Astrocyte (in vitro differentiated cells and primary cell): ENCODE results near the gene GLTPD2. TPM values are rescaled to one million over a fixed set of nuclear protein-coding genes. Genes with fewer than 3 reads are reported as not detected.

Source experiments
- DNase-seq: peaks from one replicate; pipeline ENCODE4 v3.0.0-alpha.2; 2010; ENCODE audit warnings: low read depth
- FAIRE-seq: peaks from 2 replicates; lab custom pipeline; 2011; peaks lifted over from hg19 to GRCh38; lab: Jason Lieb, UNC
- H2AFZ ChIP-seq: 2 replicates; pipeline ENCODE4 v1.6.0; 2012; ENCODE audit warnings: low read depth, low read length, inconsistent platforms
- H3K27ac ChIP-seq: 2 replicates; pipeline ENCODE4 v1.5.1; 2011; ENCODE audit warnings: low read depth, low read length, inconsistent platforms
- H3K27me3 ChIP-seq: 2 replicates; pipeline ENCODE4 v1.6.0; 2011; ENCODE audit warnings: low read length, inconsistent platforms; ENCODE audit not compliant: insufficient read depth
- H3K36me3 ChIP-seq: 2 replicates; pipeline ENCODE4 v1.5.1; 2011; ENCODE audit warnings: low read length, inconsistent platforms; ENCODE audit not compliant: insufficient read depth
- H3K4me1 ChIP-seq: 2 replicates; pipeline ENCODE4 v1.5.1; 2011; ENCODE audit warnings: low read length, inconsistent platforms; ENCODE audit not compliant: insufficient read depth
- H3K4me2 ChIP-seq: 2 replicates; pipeline ENCODE4 v1.6.0; 2012; ENCODE audit warnings: low read length, inconsistent platforms
- H3K4me3 ChIP-seq: 2 replicates; pipeline ENCODE4 v1.5.1; 2011; ENCODE audit warnings: low read depth, mild to moderate bottlenecking, low read length, inconsistent platforms; ENCODE audit not compliant: insufficient read depth
- H3K79me2 ChIP-seq: 2 replicates; pipeline ENCODE4 v1.6.0; 2012; ENCODE audit warnings: mild to moderate bottlenecking, low read length, inconsistent platforms; ENCODE audit not compliant: insufficient read depth
- H3K9ac ChIP-seq: 2 replicates; pipeline ENCODE4 v1.6.0; 2012; ENCODE audit warnings: mild to moderate bottlenecking, low read length, inconsistent platforms
- H3K9me3 ChIP-seq: 2 replicates; pipeline ENCODE4 v1.5.1; 2012; ENCODE audit warnings: low read depth, mild to moderate bottlenecking, low read length, inconsistent platforms; ENCODE audit not compliant: insufficient read depth
- H4K20me1 ChIP-seq: 2 replicates; pipeline ENCODE4 v1.6.0; 2012; ENCODE audit warnings: low read length, inconsistent platforms; ENCODE audit not compliant: insufficient read depth
- H3K27ac Mint-ChIP-seq: one replicate; pipeline ENCODE4 v1.8.0; 2021; ENCODE audit warnings: mild to moderate bottlenecking, mixed read lengths; ENCODE audit not compliant: unreplicated experiment
- H3K27me3 Mint-ChIP-seq: one replicate; pipeline ENCODE4 v1.8.0; 2021; ENCODE audit warnings: low read depth, mixed read lengths; ENCODE audit not compliant: unreplicated experiment
- H3K36me3 Mint-ChIP-seq: one replicate; pipeline ENCODE4 v1.8.0; 2021; ENCODE audit warnings: low read depth, mixed read lengths; ENCODE audit not compliant: unreplicated experiment
- H3K4me1 Mint-ChIP-seq: one replicate; pipeline ENCODE4 v1.8.0; 2021; ENCODE audit warnings: low read depth, mixed read lengths; ENCODE audit not compliant: unreplicated experiment
- H3K4me3 Mint-ChIP-seq: one replicate; pipeline ENCODE4 v1.8.0; 2021; ENCODE audit warnings: mild to moderate bottlenecking, moderate library complexity, mixed read lengths; ENCODE audit not compliant: unreplicated experiment
- H3K9me3 Mint-ChIP-seq: one replicate; pipeline ENCODE4 v1.8.0; 2021; ENCODE audit warnings: mild to moderate bottlenecking, mixed read lengths; ENCODE audit not compliant: unreplicated experiment
- EZH2 ChIP-seq: IDR thresholded peaks from 2 replicates; pipeline ENCODE4 v1.6.1; 2012; ENCODE audit warnings: mild to moderate bottlenecking, low read length, inconsistent platforms; ENCODE audit not compliant: insufficient read depth
- total RNA-seq: library from RNA; stranded (reverse); gene quantifications from 2 replicates; pipeline ENCODE4 v1.2.1, GENCODE V29; 2021
- TF ChIP-seq, protein P1 (sequence below): IDR thresholded peaks from 2 replicates; pipeline ENCODE4 v1.5.1; 2011; ENCODE audit warnings: low read depth, mild to moderate bottlenecking, inconsistent platforms, low read length, moderate library complexity; ENCODE audit not compliant: insufficient read depth

The GLTPD2 gene
- total RNA-seq, 1 donor from 2014 or later, result not detected

DNA sequence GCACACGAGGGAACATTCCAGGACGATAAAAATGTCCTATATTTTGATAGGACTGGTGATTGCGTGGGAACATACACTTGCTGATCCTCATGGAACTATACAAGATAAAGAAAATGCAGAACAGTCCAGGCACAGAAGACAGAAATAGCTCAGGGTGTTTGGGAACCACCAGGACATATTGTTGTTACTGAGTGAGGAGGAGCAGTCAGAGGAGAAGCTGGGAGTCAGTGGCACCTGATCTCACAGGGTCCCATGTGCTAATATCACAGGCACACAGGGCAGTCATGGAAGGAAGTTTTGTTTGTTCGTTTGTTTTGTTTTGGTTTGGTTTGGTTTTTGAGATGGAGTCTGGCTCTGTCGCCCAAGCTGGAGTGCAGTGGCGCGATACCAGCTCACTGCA, 23.9 kb downstream of the GLTPD2 start:
- Mint-ChIP-seq H3K4me3 (no peak overlapping the region), H3K36me3 (peaks cover 29% of the 10 kb centered on the region), H3K4me1 (no peaks in the 10 kb centered on the region), H3K27ac (no peak overlapping the region), H3K27me3 (no peaks in the 10 kb centered on the region), H3K9me3 (peaks cover 2% of the 10 kb centered on the region)
- no peaks in the 10 kb centered on the region for H3K9me3 ChIP-seq
- no peak overlapping the region for H3K4me2 ChIP-seq
- H3K79me2 ChIP-seq, result no peaks in the 10 kb centered on the region
- peaks cover 7% of the 10 kb centered on the region for H3K4me1 ChIP-seq
- peaks cover 25% of the 10 kb centered on the region for H4K20me1 ChIP-seq
- H3K27ac ChIP-seq, result no peak overlapping the region
- no peak for FAIRE-seq
- H2AFZ ChIP-seq, result no peak overlapping the region
- no peak overlapping the region for H3K9ac ChIP-seq
- H3K36me3 ChIP-seq, result peaks cover 5% of the 10 kb centered on the region
- TF ChIP-seq, protein P1, sequence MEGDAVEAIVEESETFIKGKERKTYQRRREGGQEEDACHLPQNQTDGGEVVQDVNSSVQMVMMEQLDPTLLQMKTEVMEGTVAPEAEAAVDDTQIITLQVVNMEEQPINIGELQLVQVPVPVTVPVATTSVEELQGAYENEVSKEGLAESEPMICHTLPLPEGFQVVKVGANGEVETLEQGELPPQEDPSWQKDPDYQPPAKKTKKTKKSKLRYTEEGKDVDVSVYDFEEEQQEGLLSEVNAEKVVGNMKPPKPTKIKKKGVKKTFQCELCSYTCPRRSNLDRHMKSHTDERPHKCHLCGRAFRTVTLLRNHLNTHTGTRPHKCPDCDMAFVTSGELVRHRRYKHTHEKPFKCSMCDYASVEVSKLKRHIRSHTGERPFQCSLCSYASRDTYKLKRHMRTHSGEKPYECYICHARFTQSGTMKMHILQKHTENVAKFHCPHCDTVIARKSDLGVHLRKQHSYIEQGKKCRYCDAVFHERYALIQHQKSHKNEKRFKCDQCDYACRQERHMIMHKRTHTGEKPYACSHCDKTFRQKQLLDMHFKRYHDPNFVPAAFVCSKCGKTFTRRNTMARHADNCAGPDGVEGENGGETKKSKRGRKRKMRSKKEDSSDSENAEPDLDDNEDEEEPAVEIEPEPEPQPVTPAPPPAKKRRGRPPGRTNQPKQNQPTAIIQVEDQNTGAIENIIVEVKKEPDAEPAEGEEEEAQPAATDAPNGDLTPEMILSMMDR, result no peak
- no peak for TF ChIP-seq EZH2
- H3K27me3 ChIP-seq, result no peaks in the 10 kb centered on the region
- no peak overlapping the region for H3K4me3 ChIP-seq
- DNase-seq, result no peak

DNA sequence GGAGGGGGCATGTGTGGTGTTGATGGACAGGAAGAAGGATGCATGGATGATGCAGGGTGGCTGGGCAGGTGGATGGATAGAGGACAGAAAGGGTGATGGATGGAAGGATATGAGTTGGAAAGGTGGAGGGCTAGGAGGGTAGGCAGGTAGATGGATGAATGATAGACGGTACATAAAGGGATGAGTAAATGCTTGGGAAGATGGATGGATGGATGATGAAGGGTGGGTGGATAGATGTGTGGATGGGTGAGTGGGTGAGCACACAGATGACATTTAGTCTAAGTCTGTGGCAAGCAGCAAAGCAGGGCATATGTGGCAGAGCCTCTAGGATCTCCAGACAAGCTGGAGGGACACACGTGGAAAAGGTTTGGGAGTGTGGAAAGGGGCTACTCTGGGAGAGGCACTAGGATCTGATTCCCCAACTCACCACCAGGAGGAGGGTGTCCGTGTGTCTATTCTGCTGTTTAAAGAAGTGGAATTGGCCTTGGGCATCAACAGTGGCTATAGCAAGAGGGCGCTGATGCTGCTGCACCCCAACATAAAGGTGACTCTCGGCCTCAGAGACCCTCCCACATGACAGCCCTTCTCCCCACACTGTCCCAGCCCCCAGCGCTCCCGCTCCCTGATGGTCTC, 26.4 kb downstream of the GLTPD2 start:
- no peak overlapping the region for H3K4me2 ChIP-seq
- peaks cover 3% of the 10 kb centered on the region for H3K36me3 ChIP-seq
- no peaks in the 10 kb centered on the region for H3K4me1 ChIP-seq
- Mint-ChIP-seq H3K36me3 (peaks cover 30% of the 10 kb centered on the region), H3K27me3 (no peaks in the 10 kb centered on the region), H3K4me3 (no peak overlapping the region), H3K4me1 (no peaks in the 10 kb centered on the region), H3K9me3 (no peaks in the 10 kb centered on the region), H3K27ac (no peak overlapping the region)
- H3K27me3 ChIP-seq, result no peaks in the 10 kb centered on the region
- H4K20me1 ChIP-seq, result peaks cover 5% of the 10 kb centered on the region
- H3K79me2 ChIP-seq, result no peaks in the 10 kb centered on the region
- no peak overlapping the region for H3K9ac ChIP-seq
- H3K4me3 ChIP-seq, result no peak overlapping the region
- DNase-seq (no peak), FAIRE-seq (no peak)
- H3K9me3 ChIP-seq, result no peaks in the 10 kb centered on the region
- no peak overlapping the region for H3K27ac ChIP-seq
- H2AFZ ChIP-seq, result no peak overlapping the region
- TF ChIP-seq, protein P1, result peak; percentile 14
- no peak for TF ChIP-seq EZH2

DNA sequence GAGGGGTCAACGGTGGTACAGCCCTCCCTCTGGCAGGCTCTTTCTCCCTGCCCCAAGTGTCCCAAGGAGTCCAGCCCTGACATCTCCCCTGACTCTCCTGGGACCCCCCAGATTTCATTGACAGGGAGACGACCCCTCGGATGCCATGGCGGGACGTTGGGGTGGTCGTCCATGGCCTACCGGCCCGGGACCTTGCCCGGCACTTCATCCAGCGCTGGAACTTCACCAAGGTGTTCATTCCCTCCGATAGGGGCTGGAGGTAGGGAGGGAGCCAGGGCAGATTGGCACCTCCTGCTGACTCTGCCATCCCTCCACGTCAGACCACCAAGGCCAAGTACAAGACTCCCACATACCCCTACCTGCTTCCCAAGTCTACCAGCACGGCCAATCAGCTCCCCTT, 28.1 kb downstream of the GLTPD2 start:
- Histone ChIP-seq H3K27ac (no peak overlapping the region), H2AFZ (no peak overlapping the region), H3K27me3 (no peaks in the 10 kb centered on the region), H3K36me3 (peaks cover 3% of the 10 kb centered on the region), H3K4me1 (no peaks in the 10 kb centered on the region), H3K9me3 (no peaks in the 10 kb centered on the region), H3K9ac (no peak overlapping the region), H3K4me3 (no peak overlapping the region), H3K79me2 (no peaks in the 10 kb centered on the region), H3K4me2 (no peak overlapping the region), H4K20me1 (peaks cover 5% of the 10 kb centered on the region)
- DNase-seq (no peak), FAIRE-seq (no peak)
- H3K27ac Mint-ChIP-seq, result no peak overlapping the region
- no peaks in the 10 kb centered on the region for H3K9me3 Mint-ChIP-seq
- no peak overlapping the region for H3K4me3 Mint-ChIP-seq
- TF ChIP-seq EZH2, result no peak
- TF ChIP-seq, protein P1, result no peak
- no peaks in the 10 kb centered on the region for H3K27me3 Mint-ChIP-seq
- peaks cover 23% of the 10 kb centered on the region for H3K36me3 Mint-ChIP-seq
- no peaks in the 10 kb centered on the region for H3K4me1 Mint-ChIP-seq
